Measurements from ENCODE around the gene CEP112. TPM values are rescaled to one million over a fixed set of nuclear protein-coding genes. Genes with fewer than 3 reads are reported as not detected.

The CEP112 gene
- total RNA-seq, 1 donor from 2014 or later = 3.8 TPM

DNA sequence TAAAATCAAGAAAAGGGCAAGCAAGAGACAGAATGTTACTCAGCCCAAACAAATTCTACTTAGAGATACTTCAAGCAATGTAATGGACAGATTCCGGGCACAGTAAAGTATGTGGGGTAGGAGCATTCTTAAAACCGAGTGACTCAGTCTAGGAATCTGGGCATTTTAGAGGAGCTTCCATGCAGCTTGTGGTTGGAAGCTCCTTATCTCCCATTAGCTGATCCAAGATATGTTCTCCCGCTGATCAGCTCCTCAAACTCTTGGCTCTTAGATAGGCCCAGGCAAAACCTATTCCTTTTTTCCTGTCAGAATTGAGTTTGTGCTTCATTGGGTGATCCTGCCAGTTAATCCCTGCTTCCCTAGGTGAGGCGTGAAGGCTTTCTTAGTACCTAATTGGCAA lies 303.3 kb downstream of the CEP112 start:
- no peaks in the 10 kb centered on the region for H3K36me3 Mint-ChIP-seq (ENCODE audit: low read depth)
- TF ChIP-seq, protein P1, sequence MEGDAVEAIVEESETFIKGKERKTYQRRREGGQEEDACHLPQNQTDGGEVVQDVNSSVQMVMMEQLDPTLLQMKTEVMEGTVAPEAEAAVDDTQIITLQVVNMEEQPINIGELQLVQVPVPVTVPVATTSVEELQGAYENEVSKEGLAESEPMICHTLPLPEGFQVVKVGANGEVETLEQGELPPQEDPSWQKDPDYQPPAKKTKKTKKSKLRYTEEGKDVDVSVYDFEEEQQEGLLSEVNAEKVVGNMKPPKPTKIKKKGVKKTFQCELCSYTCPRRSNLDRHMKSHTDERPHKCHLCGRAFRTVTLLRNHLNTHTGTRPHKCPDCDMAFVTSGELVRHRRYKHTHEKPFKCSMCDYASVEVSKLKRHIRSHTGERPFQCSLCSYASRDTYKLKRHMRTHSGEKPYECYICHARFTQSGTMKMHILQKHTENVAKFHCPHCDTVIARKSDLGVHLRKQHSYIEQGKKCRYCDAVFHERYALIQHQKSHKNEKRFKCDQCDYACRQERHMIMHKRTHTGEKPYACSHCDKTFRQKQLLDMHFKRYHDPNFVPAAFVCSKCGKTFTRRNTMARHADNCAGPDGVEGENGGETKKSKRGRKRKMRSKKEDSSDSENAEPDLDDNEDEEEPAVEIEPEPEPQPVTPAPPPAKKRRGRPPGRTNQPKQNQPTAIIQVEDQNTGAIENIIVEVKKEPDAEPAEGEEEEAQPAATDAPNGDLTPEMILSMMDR (IDR thresholded peaks at IDR 0.05) = no peak
- H3K27me3 Mint-ChIP-seq = no peaks in the 10 kb centered on the region
- no peak for ATAC-seq (ENCODE audit: low read depth)
- no peak overlapping the region for H3K4me3 Mint-ChIP-seq
- CTCF ChIA-PET = no interaction called here
- intact Hi-C loops (cut with micrococcal nuclease) = no loop called here
- H3K4me1 Mint-ChIP-seq = no peaks in the 10 kb centered on the region
- H3K9me3 Mint-ChIP-seq = no peaks in the 10 kb centered on the region
- no peak for DNase-seq
- H3K27ac Mint-ChIP-seq = no peak overlapping the region
- POLR2A ChIA-PET = no interaction called here

DNA sequence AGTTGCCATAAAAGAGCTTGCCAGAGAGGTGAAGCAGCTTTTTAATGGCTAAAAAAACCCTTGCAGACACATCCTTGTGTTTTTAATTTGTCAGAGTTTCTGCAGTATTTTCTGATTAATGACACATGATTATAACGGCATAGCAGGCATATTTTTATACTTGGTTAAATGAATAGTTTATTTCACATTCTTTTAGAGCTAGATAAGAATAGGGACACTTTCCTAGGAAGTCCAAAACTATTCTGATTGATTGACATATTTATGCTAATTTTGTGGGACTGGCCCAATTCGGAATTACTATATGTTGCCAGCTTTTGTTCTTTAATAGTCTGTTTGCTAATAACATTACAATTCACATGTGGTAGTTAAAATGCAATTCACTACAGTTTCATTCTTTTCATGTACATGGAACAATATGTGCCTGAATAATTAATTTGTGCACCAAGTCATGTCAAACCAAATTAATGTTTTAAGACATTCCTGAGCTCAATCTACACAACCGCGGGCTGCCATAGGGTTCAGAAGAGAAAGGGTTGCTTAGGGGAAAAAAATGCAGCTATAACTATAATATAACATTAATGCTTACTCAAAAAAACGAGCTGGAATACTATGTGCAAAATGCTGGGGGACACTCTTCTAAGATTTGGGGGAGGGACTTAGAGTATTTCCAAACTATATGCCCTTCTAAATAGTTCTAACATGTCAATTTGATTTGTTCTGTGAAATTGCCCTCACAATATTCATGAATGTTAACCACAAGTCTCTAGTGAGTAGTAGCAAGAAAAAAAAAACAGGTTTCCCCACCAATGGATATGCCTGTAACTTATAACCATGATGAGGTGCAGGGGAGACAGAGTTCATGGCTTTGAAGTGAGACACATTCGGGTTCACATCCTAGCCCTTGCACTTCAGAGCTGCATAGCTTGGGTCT lies 305.4 kb downstream of the CEP112 start:
- Mint-ChIP-seq H3K36me3 (ENCODE audit: low read depth) (no peaks in the 10 kb centered on the region), H3K4me3 (no peak overlapping the region), H3K9me3 (no peaks in the 10 kb centered on the region), H3K27ac (no peak overlapping the region), H3K4me1 (no peaks in the 10 kb centered on the region), H3K27me3 (no peaks in the 10 kb centered on the region)
- POLR2A ChIA-PET = no interaction called here
- TF ChIP-seq, protein P1 (IDR thresholded peaks at IDR 0.05) = no peak
- intact Hi-C loops (cut with micrococcal nuclease) = no loop called here
- DNase-seq = no peak
- ATAC-seq (ENCODE audit: low read depth) = no peak
- CTCF ChIA-PET = no interaction called here

DNA sequence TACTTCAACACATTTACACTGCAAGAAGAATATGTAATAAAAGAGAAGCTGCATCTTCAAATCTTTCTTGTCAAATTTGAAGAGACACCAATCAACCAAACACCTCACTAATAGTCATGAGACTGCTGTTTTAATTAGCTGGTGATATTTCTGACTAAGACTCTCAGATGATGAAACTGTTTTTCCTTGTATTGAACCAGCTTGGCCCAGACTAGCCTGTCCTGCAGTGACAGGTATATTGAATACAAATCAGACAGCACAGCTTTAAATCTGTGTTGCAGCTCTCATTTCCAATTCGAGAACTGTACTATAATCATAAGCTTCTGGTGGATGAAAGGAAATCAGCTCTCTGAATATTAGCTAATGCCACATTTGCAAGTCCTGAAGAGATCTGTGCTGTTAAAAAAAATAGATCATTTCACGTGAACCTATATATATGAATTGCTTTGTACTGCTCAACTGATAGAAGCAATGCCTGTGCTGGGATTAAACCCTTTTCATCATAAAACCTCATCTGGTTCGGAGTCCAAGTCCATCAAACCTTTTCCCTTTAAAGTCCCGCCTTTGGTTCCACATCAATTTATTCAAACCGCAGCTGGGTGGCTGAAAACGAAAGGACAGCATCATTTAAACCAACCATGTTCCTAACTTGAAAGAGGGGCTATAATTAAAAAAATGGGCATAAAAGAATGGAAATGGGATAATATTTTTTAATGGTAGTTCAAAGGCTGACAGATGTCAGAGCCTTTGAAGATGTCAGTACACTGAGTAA lies 306.2 kb downstream of the CEP112 start:
- H3K36me3 Mint-ChIP-seq (ENCODE audit: low read depth) = no peaks in the 10 kb centered on the region
- CTCF ChIA-PET = no interaction called here
- TF ChIP-seq, protein P1 (IDR thresholded peaks at IDR 0.05) = no peak
- H3K27ac Mint-ChIP-seq = no peak overlapping the region
- H3K9me3 Mint-ChIP-seq = no peaks in the 10 kb centered on the region
- intact Hi-C loops (cut with micrococcal nuclease) = no loop called here
- H3K27me3 Mint-ChIP-seq = no peaks in the 10 kb centered on the region
- ATAC-seq (ENCODE audit: low read depth) (no peak), DNase-seq (no peak)
- POLR2A ChIA-PET = no interaction called here
- H3K4me1 Mint-ChIP-seq = no peaks in the 10 kb centered on the region
- H3K4me3 Mint-ChIP-seq = no peak overlapping the region

DNA sequence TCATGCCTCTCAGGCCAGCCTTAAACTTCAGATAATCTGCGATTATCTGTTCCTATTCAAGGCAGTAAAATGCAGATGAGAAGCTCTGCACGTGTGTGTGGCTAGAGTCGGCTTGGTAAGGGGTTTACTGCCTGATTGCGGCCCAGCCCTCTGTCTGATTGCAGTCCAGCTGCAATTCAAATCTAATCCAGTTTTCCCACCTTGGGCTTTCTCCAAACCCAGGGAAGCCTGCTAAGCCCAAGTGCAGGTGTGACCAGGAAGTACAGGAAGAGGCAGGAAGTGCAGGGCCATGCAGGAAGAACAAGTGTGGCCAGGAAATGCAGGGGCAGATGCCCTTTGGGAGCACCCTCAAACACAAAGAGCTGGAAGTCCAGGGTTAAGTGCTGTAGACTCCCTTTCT lies 314.9 kb downstream of the CEP112 start:
- Mint-ChIP-seq H3K4me1 (no peaks in the 10 kb centered on the region), H3K27me3 (no peaks in the 10 kb centered on the region), H3K27ac (no peak overlapping the region), H3K36me3 (ENCODE audit: low read depth) (no peaks in the 10 kb centered on the region), H3K9me3 (peaks cover 5% of the 10 kb centered on the region), H3K4me3 (no peak overlapping the region)
- intact Hi-C loops (cut with micrococcal nuclease) = no loop called here
- TF ChIP-seq, protein P1 (IDR thresholded peaks at IDR 0.05) = no peak
- ATAC-seq (ENCODE audit: low read depth) (no peak), DNase-seq (no peak)
- POLR2A ChIA-PET = no interaction called here
- CTCF ChIA-PET = no interaction called here

DNA sequence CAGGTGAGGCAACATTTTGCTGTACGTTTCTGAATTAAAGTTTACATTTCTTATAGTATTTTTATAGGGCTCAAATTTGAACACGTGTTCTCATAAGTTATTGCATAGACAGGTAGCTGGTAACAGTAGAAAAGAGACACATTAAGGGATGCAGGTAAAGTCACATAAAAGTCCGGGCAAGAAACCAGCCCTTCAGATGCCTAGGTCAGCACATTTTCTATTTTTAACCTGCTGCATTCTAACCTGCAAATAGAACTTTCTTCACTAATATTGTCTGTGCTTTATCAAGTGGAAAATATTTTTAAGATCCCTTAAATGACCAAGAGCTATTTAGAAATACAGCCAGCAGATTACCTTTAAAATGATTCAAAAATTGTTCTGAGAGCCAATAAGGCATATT lies 323.1 kb downstream of the CEP112 start:
- CTCF ChIA-PET = no interaction called here
- POLR2A ChIA-PET = no interaction called here
- H3K9me3 Mint-ChIP-seq = no peaks in the 10 kb centered on the region
- TF ChIP-seq, protein P1 (IDR thresholded peaks at IDR 0.05) = no peak
- H3K27me3 Mint-ChIP-seq = peaks cover 3% of the 10 kb centered on the region
- intact Hi-C loops (cut with micrococcal nuclease) = no loop called here
- ATAC-seq (ENCODE audit: low read depth) (no peak), DNase-seq (no peak)
- no peak overlapping the region for H3K27ac Mint-ChIP-seq
- H3K4me3 Mint-ChIP-seq = no peak overlapping the region
- H3K4me1 Mint-ChIP-seq = no peaks in the 10 kb centered on the region
- H3K36me3 Mint-ChIP-seq (ENCODE audit: low read depth) = no peaks in the 10 kb centered on the region

Measured in activated B cell treated with CpG ODN at 0.5 μM for 24 hours (primary cell).